Ishikawa (cell line): ENCODE results near the gene ACTN2.

ENCODE experiments used
- CEBPB ChIP-seq: IDR thresholded peaks from 2 replicates; pipeline ENCODE4 v1.6.1; 2012
- CREB1 ChIP-seq: IDR thresholded peaks from 2 replicates; pipeline ENCODE4 v1.6.1; 2012; ENCODE audit warnings: low read depth
- EGR1 ChIP-seq: IDR thresholded peaks from 2 replicates; pipeline ENCODE4 v1.6.1; 2012
- EP300 ChIP-seq: IDR thresholded peaks from 2 replicates; pipeline ENCODE4 v1.6.1; 2012; ENCODE audit warnings: borderline replicate concordance
- FOXM1 ChIP-seq: IDR thresholded peaks from 2 replicates; pipeline ENCODE4 v1.6.1; 2012; ENCODE audit warnings: low read depth, borderline replicate concordance
- MAX ChIP-seq: IDR thresholded peaks from 2 replicates; pipeline ENCODE4 v1.6.1; 2012
- NFIC ChIP-seq: IDR thresholded peaks from 2 replicates; pipeline ENCODE4 v1.6.1; 2012
- RAD21 ChIP-seq: IDR thresholded peaks from 2 replicates; pipeline ENCODE4 v1.6.1; 2012; ENCODE audit warnings: low read depth
- REST ChIP-seq: IDR thresholded peaks from 2 replicates; pipeline ENCODE4 v1.6.1; 2012; ENCODE audit warnings: low read depth, mild to moderate bottlenecking
- TAF1 ChIP-seq: IDR thresholded peaks from 2 replicates; pipeline ENCODE4 v1.6.1; 2012; ENCODE audit warnings: low read depth, mild to moderate bottlenecking
- TCF12 ChIP-seq: IDR thresholded peaks from 2 replicates; pipeline ENCODE4 v1.6.1; 2012; ENCODE audit warnings: low read depth
- TEAD4 ChIP-seq: IDR thresholded peaks from 2 replicates; pipeline ENCODE4 v1.6.1; 2012
- USF1 ChIP-seq: IDR thresholded peaks from 2 replicates; pipeline ENCODE4 v1.6.1; 2012
- YY1 ChIP-seq: IDR thresholded peaks from 2 replicates; pipeline ENCODE4 v1.6.1; 2012; ENCODE audit warnings: low read depth
- ZBTB7A ChIP-seq: IDR thresholded peaks from 2 replicates; pipeline ENCODE4 v1.6.1; 2012; ENCODE audit warnings: low read depth

Gene ACTN2

GRCh38 chr1:236692128-236692527, 5.8 kb downstream of the ACTN2 start:
- TF ChIP-seq CEBPB (no peak), MAX (no peak), TCF12 (no peak), RAD21 (no peak), EGR1 (no peak), USF1 (no peak)

- TF ChIP-seq EGR1 (no peak), MAX (no peak), YY1 (no peak), TAF1 (no peak), RAD21 (no peak), EP300 (no peak), FOXM1 (no peak), TEAD4 (no peak), ZBTB7A (no peak), USF1 (no peak), NFIC (no peak), TCF12 (no peak), REST (no peak), CREB1 (no peak), CEBPB (no peak)
These were observed 6.4 kb downstream of the ACTN2 start for GRCh38 chr1:236692742-236693141.

GRCh38 chr1:236699366-236699765, 13.1 kb downstream of the ACTN2 start:
- TF ChIP-seq MAX (no peak), REST (no peak), EGR1 (no peak), FOXM1 (no peak), TEAD4 (no peak), RAD21 (no peak), TCF12 (no peak), EP300 (no peak), NFIC (no peak), YY1 (no peak), CEBPB (no peak), CREB1 (no peak), TAF1 (no peak), ZBTB7A (no peak), USF1 (no peak)

GRCh38 chr1:236700903-236701302, 14.6 kb downstream of the ACTN2 start:
- TF ChIP-seq NFIC (no peak), EP300 (no peak), CEBPB (no peak), YY1 (no peak), TAF1 (no peak)

GRCh38 chr1:236701782-236702181, 15.5 kb downstream of the ACTN2 start:
- no peak for TF ChIP-seq FOXM1
- TF ChIP-seq TEAD4: no peak
- no peak for TF ChIP-seq EP300
- TF ChIP-seq RAD21: no peak
- no peak for TF ChIP-seq ZBTB7A
- TF ChIP-seq REST: no peak
- no peak for TF ChIP-seq YY1
- TF ChIP-seq CEBPB: no peak
- TF ChIP-seq CREB1: no peak
- no peak for TF ChIP-seq TCF12
- TF ChIP-seq MAX: no peak
- TF ChIP-seq EGR1: no peak
- no peak for TF ChIP-seq TAF1
- TF ChIP-seq NFIC: no peak
- no peak for TF ChIP-seq USF1
